Activated CD4-positive, CD25-positive, alpha-beta regulatory T cell treated with anti-CD3 and anti-CD28 coated beads, Interleukin-2, amount 50 U/mL, for 72 hours (primary cell): ENCODE measurements around the gene KCNAB1.

ENCODE experiments used
- DNase-seq: peaks from one replicate; pipeline ENCODE4 v3.0.0; 2021

The KCNAB1 gene

DNA sequence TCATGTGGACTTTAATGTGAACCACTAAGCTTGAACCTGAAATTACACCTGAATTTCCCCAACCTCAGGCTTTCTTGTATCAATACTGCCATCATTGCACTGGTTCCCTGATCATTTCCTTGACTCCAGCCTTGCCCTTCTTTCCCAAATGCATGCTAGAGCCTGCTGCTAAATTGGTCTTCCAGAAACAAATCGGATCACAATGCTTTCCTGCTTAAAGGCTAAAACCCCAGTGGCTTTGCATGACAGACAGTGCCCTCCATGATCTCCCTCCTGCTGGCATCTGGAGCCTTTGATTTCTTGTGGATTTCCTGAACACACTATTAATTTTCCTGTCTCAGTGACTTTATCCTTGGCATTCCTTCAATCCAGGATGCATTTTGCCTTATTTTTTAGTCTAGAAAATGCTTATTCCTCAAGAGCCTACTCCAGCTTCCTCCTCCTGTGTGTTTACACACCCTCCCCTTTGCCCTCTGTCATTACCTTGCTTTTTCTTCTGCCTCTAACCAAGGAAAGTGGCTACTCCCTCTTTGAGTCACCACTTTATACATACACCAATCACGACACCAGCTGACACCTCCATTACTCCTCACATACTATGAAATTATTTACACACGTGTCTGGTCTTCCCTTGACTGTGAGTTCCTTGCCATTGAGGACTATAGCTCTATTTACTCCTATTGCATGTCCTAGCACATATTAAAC, 214.6 kb downstream of the KCNAB1 start:
- DNase-seq, result no peak

DNA sequence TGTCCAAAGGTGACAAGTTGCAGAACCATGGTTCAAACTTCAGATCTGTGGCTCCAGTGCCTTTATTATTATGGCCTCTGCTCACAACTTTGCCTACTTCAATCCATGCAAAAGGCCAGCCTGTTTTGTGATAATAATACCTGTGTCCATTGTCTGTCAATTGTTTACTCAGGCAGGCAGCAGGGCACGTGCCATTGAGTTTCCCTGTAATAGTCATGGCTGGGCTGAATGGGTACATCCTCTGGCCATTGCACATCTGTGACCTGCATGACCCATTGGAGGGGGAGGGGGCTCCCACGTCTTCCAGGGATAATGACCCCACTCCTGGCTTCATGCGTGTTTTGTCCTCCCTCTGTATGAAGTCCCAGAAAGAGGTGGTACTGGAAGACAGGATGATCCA, 219.1 kb downstream of the KCNAB1 start:
- DNase-seq, result no peak

DNA sequence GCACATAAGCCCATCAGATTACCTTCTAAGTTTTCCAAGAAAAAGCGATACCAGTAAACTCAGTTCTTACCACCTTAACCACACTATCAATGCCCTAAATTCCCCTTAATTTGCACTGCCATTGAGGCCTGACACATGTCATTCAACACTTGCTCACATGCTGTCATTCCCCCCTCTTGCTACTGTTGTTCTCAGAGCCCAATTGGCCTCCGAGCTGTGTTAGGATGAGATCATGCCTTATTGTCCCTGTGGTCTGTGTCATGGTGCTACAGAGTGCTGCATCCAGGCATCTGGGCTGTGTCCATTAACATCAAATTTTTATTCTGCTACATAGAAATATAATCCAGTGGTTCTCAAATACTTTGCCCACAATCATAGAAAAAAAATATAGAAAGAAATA, 221.0 kb downstream of the KCNAB1 start:
- DNase-seq, result no peak

DNA sequence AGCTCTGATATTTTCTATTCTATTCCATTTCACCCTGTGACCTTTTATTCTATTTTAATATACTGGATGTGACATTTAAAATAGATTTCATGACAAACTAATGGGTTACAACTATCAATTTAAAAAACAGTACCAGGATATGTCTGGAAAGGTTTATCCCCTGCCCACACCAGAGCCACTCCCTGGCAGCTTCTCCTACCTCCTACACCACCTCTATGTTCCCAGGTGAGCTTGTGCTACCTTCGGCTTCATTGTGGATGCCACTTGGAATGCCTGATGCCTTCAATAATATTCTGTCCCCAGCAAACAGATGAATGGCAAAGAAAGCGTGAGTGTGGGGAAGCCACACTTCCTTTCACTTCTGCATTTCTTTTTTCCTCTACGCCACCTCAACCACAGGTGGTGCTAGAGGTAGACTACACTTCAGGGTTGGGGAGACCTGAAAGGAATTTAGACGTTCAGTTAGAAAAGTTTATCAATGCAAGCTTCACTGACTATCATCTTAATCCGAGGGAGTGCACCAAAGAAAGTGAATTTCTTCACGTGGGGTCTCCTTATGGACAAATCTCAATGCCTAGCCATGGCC, 221.5 kb downstream of the KCNAB1 start:
- no peak for DNase-seq

DNA sequence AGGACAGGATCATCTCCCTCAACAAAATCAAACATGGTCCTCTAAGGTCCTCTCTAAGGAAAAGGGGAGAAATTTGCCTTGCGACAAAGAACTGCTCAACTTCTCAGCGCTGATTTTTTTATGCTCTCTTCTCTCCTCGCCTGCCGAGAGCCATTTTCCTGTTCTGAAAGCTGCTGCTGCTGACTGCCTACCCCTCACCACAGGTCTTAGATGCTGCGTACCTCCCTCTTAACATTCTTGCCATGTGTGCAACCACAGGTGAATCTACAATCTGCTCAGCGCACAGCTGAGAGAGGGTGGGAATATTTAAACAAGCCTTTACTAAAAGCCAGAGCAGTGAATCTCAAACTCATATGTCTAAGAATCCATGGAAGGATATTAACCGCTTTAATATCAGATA, 223.8 kb downstream of the KCNAB1 start:
- no peak for DNase-seq

DNA sequence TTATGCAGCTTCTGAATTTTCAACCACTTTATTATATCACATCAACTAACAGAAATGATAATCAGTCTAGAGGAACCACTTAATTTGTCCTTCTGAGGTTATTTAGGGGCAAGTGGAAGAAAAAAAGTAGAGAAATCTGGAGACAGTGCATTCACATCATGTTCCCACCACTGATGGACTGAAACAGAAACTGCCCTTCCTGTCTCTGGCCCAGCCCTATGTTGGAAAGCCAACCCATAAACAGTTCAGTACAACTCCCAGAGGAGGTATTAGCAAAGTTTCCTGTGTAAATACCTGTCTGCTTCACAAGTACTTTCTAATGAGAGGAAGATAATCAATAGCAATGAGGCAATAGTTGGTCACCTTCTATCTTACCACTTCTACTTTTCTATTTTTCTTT, 228.7 kb downstream of the KCNAB1 start:
- no peak for DNase-seq

DNA sequence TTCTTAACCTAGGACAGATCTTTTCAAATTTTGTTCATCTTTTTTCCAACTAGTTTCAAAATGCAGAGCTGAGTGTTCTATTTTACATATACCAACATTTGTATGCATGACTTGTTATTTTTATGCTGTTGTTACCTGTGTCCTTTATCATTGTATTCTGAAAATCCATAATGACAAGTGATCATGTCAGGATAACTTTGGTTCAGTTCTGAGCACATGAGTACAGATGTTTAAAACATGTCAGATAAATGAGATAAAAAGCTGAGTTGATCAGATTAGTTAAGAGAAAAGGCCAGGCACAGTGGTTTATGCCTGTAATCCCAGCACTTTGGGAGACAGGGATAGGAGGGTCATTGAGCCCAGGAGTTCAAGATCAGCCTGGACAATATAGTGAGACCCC, 229.6 kb downstream of the KCNAB1 start:
- DNase-seq, result no peak

DNA sequence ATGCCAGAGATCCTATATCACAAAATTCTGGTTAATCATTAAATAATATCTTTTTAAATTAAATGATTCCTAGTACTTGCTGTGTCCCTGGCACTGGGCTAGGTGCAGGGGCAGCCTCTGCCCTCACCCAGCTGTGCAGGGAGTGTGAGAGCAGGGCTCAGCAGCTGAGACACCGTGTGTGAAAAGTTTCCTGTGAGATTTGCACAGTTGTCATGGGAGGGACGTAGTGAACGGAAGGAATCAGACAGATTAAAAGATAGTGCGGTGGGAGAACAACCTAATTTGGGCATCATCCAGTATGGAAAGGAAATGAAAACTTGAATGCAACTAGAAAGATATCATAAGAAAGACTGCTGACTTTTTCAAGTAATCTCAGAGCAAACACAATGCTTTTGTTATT, 230.4 kb downstream of the KCNAB1 start:
- DNase-seq, result no peak

DNA sequence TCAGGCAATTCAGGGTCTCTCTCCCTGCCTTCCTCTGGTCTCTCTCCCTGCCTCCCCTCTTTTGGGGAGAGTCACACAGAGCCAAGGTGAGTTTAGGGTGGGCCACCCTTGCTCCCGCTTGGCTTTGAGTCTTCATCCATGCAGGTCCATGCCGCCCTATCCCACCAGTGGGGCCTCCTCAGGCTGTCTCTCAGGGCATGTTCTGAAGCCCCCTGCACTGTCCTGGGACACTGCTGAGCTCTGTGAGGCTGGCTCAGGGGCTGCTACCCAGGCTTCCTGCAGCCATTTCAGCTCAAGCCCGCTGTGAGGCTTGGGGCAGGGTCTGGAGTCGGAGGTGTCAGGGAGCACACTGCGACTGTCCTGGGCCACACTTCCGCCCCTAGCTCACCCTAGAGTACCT, 231.4 kb downstream of the KCNAB1 start:
- no peak for DNase-seq

DNA sequence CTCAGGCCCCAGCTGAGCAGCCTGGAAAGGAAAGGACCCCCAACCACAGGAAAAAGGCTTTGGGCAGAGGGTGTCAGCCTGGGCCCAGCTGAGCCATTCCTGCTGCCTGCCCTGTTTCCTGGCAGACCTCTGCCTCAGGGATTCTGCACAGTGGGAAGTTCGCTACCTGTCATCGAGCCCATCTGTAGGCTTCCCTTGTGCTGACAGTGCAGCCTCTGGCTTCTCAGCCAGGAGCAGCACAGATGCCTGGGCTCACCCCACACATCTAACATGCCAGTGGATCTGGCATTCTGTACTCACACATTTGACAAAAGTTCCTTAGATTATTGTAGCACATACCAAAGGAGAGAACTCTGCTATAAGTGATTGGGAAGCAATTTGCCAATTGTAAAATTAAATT, 232.3 kb downstream of the KCNAB1 start:
- no peak for DNase-seq

DNA sequence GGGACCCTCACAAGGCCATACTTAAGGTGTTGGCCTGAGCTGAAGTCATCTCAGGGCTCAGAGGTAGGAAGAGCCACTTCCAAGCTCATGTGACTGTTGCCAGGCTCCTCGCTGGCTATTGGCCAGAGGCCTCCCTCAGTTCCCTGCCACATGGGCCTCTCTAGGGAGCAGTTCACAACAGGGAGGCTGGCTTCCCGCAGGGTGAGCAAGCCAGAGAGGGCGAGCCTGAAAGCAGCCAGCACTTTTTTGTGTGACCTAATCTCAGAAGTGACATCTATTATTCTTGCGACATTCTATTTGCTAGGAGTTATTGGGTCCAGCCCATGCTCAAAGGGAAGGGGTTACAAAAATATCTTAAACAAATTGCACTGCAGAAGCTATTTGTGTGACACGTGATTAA, 233.2 kb downstream of the KCNAB1 start:
- no peak for DNase-seq

DNA sequence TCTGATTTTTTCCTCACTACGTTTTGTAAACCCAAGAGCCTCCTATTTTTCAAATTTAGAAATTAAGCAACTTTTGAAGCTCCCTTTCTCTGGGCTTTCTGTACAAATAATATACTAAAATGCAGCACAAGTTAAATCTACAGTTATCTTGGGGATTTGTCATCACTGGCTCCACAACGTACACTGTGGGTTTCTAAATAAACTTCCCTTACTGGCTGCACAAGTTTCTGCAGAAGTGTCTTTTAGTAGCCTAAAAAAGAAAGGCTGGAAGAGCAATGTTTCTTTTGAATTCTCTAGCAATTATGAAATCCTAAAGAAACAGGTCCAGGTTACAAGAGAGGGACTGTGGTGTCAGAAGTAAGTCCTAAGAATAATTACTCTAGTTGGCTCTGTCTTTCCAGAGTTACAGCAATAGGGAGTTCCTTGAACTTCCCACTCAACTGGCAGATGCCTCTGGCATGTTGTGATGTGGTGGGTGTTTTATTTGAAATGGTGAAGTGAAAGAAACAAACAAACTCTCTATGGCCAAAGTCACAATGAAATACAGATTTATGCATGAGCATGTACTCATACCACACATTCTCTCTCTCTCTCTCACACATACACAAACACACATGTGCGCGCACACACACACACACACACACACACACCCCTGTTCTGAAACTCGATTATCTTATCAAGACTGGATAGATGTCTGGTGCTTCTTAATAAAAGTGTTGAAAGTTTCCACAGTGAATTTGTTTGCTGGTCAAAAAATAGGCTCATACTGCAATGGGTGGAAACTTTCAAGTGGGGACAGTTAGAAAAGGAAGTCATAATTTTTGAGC, 236.4 kb downstream of the KCNAB1 start:
- no peak for DNase-seq

DNA sequence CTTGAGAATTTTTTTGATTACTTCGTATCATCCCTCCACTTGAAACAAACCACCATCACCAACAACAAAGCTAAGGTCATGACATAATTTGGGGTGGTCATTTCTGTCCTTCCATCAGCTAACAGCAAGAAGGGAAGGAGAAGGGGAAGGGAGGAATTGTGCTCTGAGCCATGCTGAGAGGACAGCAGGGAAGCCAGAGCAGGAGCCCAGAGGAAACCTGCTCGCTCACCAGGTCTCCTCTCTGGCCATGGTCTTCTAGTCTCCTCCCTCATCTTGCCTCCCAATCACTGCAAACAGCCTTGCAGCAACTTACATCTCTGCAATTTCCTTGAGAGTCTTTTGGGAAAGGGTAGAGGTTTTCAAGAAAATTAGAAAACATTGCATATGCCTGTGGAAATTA, 237.9 kb downstream of the KCNAB1 start:
- DNase-seq, result no peak

DNA sequence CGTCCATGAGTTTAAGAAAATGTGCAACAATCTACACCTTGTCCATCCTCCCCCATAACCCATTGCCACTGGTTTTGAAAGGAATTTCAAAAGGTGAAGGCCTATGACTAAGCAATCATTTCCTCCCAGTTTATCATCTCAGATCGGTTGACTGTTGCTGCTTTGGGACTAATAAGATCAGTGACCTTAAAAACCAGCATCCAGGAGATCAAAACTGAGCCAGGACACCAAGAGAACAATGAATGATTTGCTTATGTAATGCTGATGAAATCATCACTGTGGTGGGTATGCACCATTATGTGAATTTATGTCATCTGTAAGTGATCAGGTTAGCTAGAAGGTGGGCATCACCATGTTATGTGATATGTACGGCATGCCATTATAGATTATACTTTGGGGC, 239.0 kb downstream of the KCNAB1 start:
- no peak for DNase-seq

DNA sequence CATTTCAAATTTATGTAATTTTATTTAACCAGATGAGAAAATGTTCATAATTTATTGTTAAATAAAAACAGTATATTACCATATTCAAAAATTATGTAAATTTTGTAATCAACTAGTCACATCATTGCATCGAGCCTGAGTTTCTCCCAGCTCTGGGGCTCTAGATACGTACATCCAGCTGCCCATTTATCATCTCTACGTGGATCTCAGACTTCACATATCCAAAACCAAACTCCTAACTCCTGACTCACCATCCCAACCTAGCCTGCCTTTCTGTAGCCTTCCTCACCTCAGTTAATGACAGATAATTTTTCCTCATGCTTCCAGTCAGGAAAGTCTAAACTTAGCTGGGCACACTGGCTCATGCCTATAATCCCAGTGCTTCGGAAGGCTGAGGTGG, 239.7 kb downstream of the KCNAB1 start:
- no peak for DNase-seq

DNA sequence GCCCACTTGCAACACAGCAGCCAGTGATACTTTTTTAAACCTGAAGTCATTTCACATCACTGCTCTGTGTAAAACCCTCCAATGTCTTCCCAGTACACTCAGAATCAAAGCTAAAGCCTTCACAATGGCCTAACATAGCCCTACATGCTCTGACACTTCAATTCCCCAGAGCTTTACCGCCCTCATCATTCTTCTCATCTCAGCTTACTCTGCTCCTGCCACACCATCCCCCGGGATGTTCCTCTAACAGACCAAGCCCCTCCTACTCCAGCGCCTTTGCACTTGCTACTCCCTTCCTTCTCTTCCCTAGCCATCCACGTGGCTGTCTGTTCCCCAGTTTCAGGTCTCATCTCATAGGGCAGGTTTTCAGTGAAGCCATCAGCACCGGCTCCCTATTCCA, 240.6 kb downstream of the KCNAB1 start:
- no peak for DNase-seq

DNA sequence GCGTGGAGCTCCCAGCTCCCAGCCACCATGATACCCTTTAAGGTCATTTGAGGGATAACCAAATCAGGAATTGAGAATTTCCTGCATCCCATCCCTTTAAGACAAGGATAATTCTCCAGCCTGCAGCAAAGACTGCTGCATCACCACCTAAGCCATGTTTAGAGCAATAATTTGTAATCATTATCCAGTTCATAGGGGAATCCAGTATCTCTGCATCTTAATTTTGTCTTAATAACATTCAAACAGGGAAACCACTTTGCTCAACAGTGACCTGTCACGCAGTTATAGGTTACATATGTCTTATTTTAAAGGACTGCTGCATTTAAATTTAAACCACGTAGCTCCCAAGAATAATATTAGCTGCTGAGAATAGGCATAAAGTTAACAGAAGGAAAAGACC, 246.2 kb downstream of the KCNAB1 start:
- no peak for DNase-seq

DNA sequence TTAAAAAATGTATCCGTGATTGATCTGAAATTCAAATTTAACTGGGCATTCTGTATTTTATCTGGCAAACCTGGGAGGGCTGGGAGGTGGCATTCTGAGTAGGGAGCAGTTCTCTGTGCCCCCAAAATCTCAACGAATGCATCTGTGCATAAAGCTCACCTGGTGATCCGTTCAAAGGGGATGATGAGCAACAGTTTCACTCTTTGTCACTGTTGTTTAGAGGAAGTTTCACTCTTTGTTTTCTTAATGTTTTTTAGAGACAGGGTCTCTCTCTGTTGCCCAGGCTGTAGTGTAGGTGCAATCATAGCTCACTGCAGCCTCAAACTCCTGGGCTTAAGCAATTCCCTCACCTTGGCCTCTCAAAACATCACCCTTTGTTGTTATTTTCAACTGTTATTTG, 247.8 kb downstream of the KCNAB1 start:
- no peak for DNase-seq

DNA sequence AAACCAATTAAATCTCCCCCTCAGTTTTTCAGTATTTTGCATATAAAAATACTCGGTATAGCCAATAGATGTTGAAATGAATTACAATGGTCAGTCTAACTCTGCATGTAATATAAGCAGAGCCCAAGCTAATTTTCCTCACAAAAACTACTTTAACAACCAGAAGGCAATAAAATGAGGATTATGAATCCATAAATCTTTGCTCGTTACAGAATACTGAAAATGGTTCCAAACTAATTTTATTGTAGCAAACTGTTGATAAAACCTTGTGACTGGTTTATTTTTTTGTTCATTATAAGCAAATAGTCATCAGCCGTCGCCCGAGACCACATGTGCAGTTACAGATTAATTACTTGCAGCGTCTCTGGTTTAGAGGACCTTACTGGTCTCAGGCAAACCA, 251.3 kb downstream of the KCNAB1 start:
- DNase-seq, result no peak

DNA sequence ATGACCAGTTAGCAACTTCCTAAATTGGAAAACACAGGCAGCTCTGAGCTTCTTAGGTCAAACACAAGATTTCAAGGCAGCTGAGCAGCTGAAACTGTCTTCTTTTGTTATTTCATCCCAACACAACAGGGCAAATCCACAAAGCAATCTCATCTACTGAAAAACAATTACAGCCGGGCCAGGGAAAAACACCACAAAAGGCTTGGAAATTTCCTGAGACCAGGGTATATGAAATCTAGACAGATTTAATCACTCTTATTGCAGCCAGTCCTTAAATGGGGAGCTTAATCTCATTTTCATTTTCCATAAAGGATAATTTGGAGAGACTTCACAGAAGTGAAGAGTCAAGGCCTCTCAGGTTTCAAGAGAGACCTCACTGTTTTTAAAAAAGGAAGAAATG, 252.7 kb downstream of the KCNAB1 start:
- DNase-seq, result no peak

DNA sequence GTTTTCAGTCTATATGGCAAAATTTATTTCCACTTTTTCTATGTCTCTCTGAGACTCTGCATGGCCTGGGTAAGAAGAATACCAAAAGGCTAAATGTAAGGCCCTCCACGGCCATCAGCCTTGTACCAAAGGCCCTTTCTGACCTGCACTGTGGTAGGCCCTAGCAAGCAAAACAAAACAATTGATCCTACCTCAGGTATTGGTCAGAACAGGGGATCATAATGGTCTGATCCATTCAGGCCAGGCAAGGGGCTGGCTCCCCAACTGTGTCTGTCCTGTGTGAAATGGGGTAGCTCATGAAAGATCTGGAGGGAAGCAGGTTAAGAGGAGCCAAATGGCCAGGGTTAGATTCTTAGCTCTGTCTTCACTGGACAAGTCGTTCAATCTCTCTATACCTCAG, 253.3 kb downstream of the KCNAB1 start:
- DNase-seq, result no peak

DNA sequence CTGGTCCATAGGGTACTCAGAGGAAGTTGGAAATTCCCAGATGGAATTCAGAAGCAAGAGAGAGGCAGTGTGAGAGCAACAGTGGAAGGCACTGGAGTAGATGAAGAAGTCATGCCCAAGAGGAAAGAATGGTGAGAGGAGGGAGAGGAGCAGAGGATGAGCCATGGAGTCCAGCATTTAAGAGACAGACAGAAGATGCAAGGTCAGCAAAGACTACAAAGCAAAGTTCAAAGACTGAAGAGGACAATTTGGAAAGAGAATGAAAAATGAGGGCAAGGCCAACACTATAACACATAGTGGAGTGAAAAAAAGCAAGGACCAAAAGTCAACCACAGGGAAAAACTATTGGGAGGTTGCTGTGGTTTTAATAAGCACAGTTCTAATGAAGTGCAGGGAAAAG, 255.8 kb downstream of the KCNAB1 start:
- DNase-seq, result no peak

DNA sequence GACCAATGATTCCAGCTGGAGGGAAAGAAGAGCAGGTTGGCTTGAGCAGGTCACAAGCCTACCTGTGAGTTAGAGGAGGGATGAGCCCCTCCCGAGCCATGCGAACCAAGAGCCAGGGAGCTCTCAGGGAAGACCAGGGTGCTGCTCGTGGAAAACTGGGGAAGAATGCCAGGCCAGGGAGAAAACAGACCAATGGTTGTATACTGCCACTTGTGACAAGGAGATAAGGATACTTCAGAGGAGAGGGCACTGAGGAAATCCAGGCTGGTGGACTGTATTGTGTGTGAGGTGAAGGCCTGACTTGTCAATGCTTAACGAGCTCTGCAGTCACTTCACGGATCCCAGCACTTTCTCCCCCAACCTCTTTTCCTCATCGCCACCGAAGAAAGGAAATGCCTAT, 256.9 kb downstream of the KCNAB1 start:
- DNase-seq, result no peak

DNA sequence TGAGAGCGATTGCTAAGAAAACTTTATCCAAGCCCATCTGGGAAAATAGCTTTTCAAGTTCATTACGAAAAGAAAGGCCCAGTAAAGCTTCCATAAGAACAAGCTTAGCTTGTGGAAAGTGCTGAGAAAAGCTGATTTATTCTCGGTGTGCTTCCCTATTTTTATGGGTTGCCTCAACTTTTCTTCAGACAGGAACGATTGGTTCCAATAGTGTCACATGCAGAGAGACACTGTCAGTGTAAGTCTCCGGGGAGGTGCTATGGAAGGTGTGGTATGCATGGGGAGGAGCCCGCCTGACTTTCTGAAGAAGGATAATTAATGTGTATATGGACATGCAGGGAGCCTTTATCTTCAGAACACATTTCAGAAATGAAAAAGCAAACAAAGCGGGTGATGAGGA, 257.3 kb downstream of the KCNAB1 start:
- no peak for DNase-seq
